ENCODE results near the gene RAPGEF3. TPM values are rescaled to one million over a fixed set of nuclear protein-coding genes. Genes with fewer than 3 reads are reported as not detected.

The RAPGEF3 gene
- total RNA-seq, 1 donor from 2014 or later: 0.58 TPM

DNA sequence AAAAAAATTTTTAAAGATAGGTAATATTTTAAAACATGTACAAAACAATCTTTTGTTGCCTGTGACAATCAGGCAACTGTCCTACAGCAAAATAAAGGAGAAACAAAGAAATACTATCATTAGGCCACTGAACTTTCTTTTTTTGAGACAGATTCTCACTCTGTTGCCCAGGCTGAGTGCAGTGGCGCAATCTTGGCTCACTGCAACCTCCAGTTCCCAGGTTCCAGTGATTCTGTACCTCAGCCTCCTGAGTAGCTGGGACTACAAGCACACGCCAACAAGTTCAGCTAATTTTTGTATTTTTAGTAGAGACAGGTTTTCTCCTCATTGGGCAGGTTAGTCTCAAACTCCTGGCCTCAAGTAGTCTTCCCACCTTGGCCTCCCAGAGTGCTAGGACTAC is 69.5 kb downstream of the RAPGEF3 start:
- Mint-ChIP-seq H3K4me1 (no peaks in the 10 kb centered on the region), H3K9me3 (peaks cover 7% of the 10 kb centered on the region), H3K27me3 (ENCODE audit: insufficient read depth, low read depth) (no peaks in the 10 kb centered on the region), H3K27ac (no peak overlapping the region), H3K36me3 (peaks cover 35% of the 10 kb centered on the region), H3K4me3 (no peak overlapping the region)
- H4K20me1 ChIP-seq (ENCODE audit: low read depth): no peaks in the 10 kb centered on the region
- H3K4me1 ChIP-seq: no peaks in the 10 kb centered on the region
- H3K36me3 ChIP-seq: peaks cover 18% of the 10 kb centered on the region
- TF ChIP-seq, protein P1, sequence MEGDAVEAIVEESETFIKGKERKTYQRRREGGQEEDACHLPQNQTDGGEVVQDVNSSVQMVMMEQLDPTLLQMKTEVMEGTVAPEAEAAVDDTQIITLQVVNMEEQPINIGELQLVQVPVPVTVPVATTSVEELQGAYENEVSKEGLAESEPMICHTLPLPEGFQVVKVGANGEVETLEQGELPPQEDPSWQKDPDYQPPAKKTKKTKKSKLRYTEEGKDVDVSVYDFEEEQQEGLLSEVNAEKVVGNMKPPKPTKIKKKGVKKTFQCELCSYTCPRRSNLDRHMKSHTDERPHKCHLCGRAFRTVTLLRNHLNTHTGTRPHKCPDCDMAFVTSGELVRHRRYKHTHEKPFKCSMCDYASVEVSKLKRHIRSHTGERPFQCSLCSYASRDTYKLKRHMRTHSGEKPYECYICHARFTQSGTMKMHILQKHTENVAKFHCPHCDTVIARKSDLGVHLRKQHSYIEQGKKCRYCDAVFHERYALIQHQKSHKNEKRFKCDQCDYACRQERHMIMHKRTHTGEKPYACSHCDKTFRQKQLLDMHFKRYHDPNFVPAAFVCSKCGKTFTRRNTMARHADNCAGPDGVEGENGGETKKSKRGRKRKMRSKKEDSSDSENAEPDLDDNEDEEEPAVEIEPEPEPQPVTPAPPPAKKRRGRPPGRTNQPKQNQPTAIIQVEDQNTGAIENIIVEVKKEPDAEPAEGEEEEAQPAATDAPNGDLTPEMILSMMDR (IDR thresholded peaks at IDR 0.05): no peak
- TF ChIP-seq EZH2 (IDR thresholded peaks at IDR 0.05) (no peak), EZH2phosphoT487 (IDR thresholded peaks at IDR 0.05) (no peak)
- H3K4me3 ChIP-seq: no peak overlapping the region
- no peak for DNase-seq (ENCODE audit: low spot score)
- H3K27me3 ChIP-seq: no peaks in the 10 kb centered on the region
- no peaks in the 10 kb centered on the region for H3K9me3 ChIP-seq (ENCODE audit: low read depth)
- H3K4me2 ChIP-seq: no peak overlapping the region
- no peak overlapping the region for H3K9ac ChIP-seq
- H3K79me2 ChIP-seq (ENCODE audit: low read depth): no peaks in the 10 kb centered on the region
- no peak overlapping the region for H2AFZ ChIP-seq (replicated peaks)
- peaks cover 6% of the 10 kb centered on the region for H3F3A ChIP-seq (ENCODE audit: low read depth)
- H3K27ac ChIP-seq: peak overlapping the region; percentile 22

DNA sequence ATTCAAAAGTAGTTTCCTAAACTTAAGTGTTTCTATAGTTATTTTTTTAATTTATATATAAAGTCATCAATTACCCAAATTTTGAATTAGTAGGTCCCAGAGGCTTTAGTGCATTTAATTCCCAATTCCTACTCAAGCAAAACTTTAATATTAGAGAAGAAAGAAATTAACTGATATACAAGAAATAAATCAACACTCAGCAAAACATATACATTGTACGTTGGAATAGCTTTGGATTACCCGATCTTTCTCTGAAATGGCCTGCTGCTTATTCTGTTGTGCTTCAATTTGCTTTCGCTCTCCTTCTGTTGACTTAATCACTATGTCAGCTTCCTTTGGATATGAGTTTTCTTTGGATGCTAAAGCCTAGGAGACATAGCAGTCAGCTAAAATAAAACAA is 71.0 kb downstream of the RAPGEF3 start:
- H3K9me3 ChIP-seq (ENCODE audit: low read depth): no peaks in the 10 kb centered on the region
- Mint-ChIP-seq H3K4me1 (no peaks in the 10 kb centered on the region), H3K4me3 (no peak overlapping the region), H3K27ac (no peak overlapping the region), H3K9me3 (peaks cover 4% of the 10 kb centered on the region), H3K36me3 (peaks cover 25% of the 10 kb centered on the region), H3K27me3 (ENCODE audit: insufficient read depth, low read depth) (no peaks in the 10 kb centered on the region)
- no peaks in the 10 kb centered on the region for H3K27me3 ChIP-seq
- H2AFZ ChIP-seq (replicated peaks): no peak overlapping the region
- no peak for TF ChIP-seq EZH2phosphoT487 (IDR thresholded peaks at IDR 0.05)
- TF ChIP-seq, protein P1 (IDR thresholded peaks at IDR 0.05): no peak
- TF ChIP-seq EZH2 (IDR thresholded peaks at IDR 0.05): no peak
- H3K36me3 ChIP-seq: peaks cover 12% of the 10 kb centered on the region
- no peak overlapping the region for H3K4me3 ChIP-seq
- H3K4me2 ChIP-seq: no peak overlapping the region
- peaks cover 6% of the 10 kb centered on the region for H3F3A ChIP-seq (ENCODE audit: low read depth)
- no peaks in the 10 kb centered on the region for H3K4me1 ChIP-seq
- H3K79me2 ChIP-seq (ENCODE audit: low read depth): no peaks in the 10 kb centered on the region
- no peak overlapping the region for H3K9ac ChIP-seq
- no peak overlapping the region for H3K27ac ChIP-seq
- H4K20me1 ChIP-seq (ENCODE audit: low read depth): no peaks in the 10 kb centered on the region
- DNase-seq (ENCODE audit: low spot score): no peak

DNA sequence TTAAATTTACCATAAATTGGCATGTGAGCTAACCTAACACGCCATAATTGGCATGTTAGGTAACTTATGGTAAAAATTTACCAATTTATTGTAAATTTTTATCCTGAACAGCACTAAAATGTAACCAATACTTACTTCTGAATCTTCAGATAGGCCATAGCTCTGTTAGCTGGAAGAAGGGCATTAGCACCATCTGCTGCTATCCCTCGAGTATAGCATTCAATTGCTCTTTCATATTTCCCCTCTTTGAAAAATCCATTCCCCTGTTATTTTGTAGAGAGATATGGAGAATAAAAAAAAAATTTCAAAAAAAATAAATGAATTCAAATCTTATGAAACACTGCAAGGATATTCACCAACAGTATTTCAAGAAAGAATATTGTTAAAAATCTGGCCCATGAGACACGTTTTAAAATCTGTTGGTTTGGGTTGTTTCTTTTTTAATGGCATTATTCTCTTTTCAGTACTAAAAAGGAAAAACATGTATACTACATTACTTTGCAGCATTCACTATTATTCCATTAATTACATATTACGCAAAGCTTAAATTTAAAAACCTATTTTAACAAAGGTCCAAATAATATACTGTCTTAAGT is 71.9 kb downstream of the RAPGEF3 start:
- TF ChIP-seq EZH2 (IDR thresholded peaks at IDR 0.05): no peak
- TF ChIP-seq, protein P1 (IDR thresholded peaks at IDR 0.05): peak; percentile 74
- no peak overlapping the region for H3K4me3 ChIP-seq
- no peaks in the 10 kb centered on the region for H3K27me3 ChIP-seq
- Mint-ChIP-seq H3K27me3 (ENCODE audit: insufficient read depth, low read depth) (no peaks in the 10 kb centered on the region), H3K27ac (no peak overlapping the region), H3K4me1 (no peaks in the 10 kb centered on the region), H3K9me3 (no peaks in the 10 kb centered on the region), H3K36me3 (peaks cover 17% of the 10 kb centered on the region), H3K4me3 (no peak overlapping the region)
- no peak overlapping the region for H3K9ac ChIP-seq
- no peak overlapping the region for H3K27ac ChIP-seq
- H3K9me3 ChIP-seq (ENCODE audit: low read depth): no peaks in the 10 kb centered on the region
- H3F3A ChIP-seq (ENCODE audit: low read depth): peaks cover 6% of the 10 kb centered on the region
- no peak overlapping the region for H2AFZ ChIP-seq (replicated peaks)
- H4K20me1 ChIP-seq (ENCODE audit: low read depth): no peaks in the 10 kb centered on the region
- no peak overlapping the region for H3K4me2 ChIP-seq
- peak; percentile 40 for DNase-seq (ENCODE audit: low spot score)
- no peaks in the 10 kb centered on the region for H3K4me1 ChIP-seq
- peaks cover 17% of the 10 kb centered on the region for H3K36me3 ChIP-seq
- H3K79me2 ChIP-seq (ENCODE audit: low read depth): no peaks in the 10 kb centered on the region

Other genes with a start within 250 kb of the RAPGEF3 start
- 42.7 and 61.9 TPM in 2 replicates for gene RPAP3, start 52.9 kb downstream of the RAPGEF3 start, total RNA-seq (ENCODE audit: low replicate concordance)
- not detected in 2 replicates for gene ENDOU, start 33.4 kb downstream of the RAPGEF3 start, total RNA-seq (ENCODE audit: low replicate concordance)
- gene SLC48A1, start 14.4 kb upstream of the RAPGEF3 start, total RNA-seq (ENCODE audit: low replicate concordance): 8.3 and 16.7 TPM in 2 replicates
- 7.2 and 14.2 TPM in 2 replicates for gene HDAC7, start 61.0 kb upstream of the RAPGEF3 start, total RNA-seq (ENCODE audit: low replicate concordance)
- 0.09 TPM in 1 of 2 replicates, not detected in the other for gene VDR, start 146.1 kb upstream of the RAPGEF3 start, total RNA-seq (ENCODE audit: low replicate concordance)
- gene TMEM106C, start 204.7 kb upstream of the RAPGEF3 start, total RNA-seq (ENCODE audit: low replicate concordance): 87.5 and 115 TPM in 2 replicates
- 69.1 and 330 TPM in 2 replicates for gene COL2A1, start 245.6 kb upstream of the RAPGEF3 start, total RNA-seq (ENCODE audit: low replicate concordance)